Caco-2 (cell line): ENCODE data around the gene NECAP2. TPM values are rescaled to one million over a fixed set of nuclear protein-coding genes. Genes with fewer than 3 reads are reported as not detected.

Source experiments
- BruUV-seq: library from RNA; stranded (reverse); fragments of 400-500 nt; replicated peaks from 2 replicates; lab custom pipeline; 2021; lab: Mats Ljungman, UMichigan
- CTCF ChIA-PET: fragments of 300-600 bp; sonication (Branson Sonifier 250); formaldehyde crosslinking; loops from one replicate; lab custom pipeline; 2022; ENCODE audit warnings: antibody characterized with exemption; lab: Charles Lee
- POLR2A ChIA-PET: fragments of 300-600 bp; sonication (Branson Sonifier 250); formaldehyde crosslinking; loops from one replicate; lab custom pipeline; 2022; ENCODE audit warnings: antibody characterized with exemption; lab: Charles Lee
- DNase-seq, 2 experiments: peaks; one replicate each; pipeline versions ENCODE4 v3.0.0 to v3.0.0-alpha.2; 2020 to 2022
- H3K27me3 ChIP-seq: replicated peaks from 2 replicates; pipeline ENCODE4 v1.6.0; 2011; ENCODE audit warnings: low read length; ENCODE audit not compliant: control insufficient read depth, insufficient read depth
- H3K36me3 ChIP-seq: 2 replicates; pipeline ENCODE4 v1.5.1; 2011; ENCODE audit warnings: low read length; ENCODE audit not compliant: control insufficient read depth, insufficient read depth
- H3K4me1 ChIP-seq: fragments of 250-450 bp; sonication (Bioruptor Pico); 2 replicates; pipeline ENCODE4 v1.5.1; 2020; ENCODE audit warnings: mild to moderate bottlenecking
- H3K4me3 ChIP-seq: 2 replicates; pipeline ENCODE4 v1.5.1; 2011; ENCODE audit warnings: low read depth, mild to moderate bottlenecking, control low read depth, low read length
- H3K9me3 ChIP-seq: fragments of 250-450 bp; sonication (Bioruptor Pico); 2 replicates; pipeline ENCODE4 v1.5.1; 2020; ENCODE audit warnings: mild to moderate bottlenecking, moderate library complexity
- H3K27ac Mint-ChIP-seq: one replicate; pipeline ENCODE4 v1.8.0; 2022; ENCODE audit warnings: mixed read lengths; ENCODE audit not compliant: unreplicated experiment
- H3K27me3 Mint-ChIP-seq: one replicate; pipeline ENCODE4 v1.8.0; 2022; ENCODE audit warnings: mixed read lengths; ENCODE audit not compliant: insufficient read depth, unreplicated experiment
- H3K36me3 Mint-ChIP-seq: one replicate; pipeline ENCODE4 v1.8.0; 2022; ENCODE audit warnings: mild to moderate bottlenecking, mixed read lengths; ENCODE audit not compliant: insufficient read depth, unreplicated experiment
- H3K4me1 Mint-ChIP-seq: one replicate; pipeline ENCODE4 v1.8.0; 2022; ENCODE audit warnings: low read depth, mixed read lengths; ENCODE audit not compliant: unreplicated experiment
- H3K4me3 Mint-ChIP-seq: one replicate; pipeline ENCODE4 v1.8.0; 2022; ENCODE audit warnings: mild to moderate bottlenecking, moderate library complexity, mixed read lengths; ENCODE audit not compliant: unreplicated experiment
- H3K9me3 Mint-ChIP-seq: one replicate; pipeline ENCODE4 v1.8.0; 2022; ENCODE audit warnings: mixed read lengths; ENCODE audit not compliant: unreplicated experiment
- intact Hi-C: fragments of 100-400 bp; cut with micrococcal nuclease; formaldehyde crosslinking; loops from one replicate; pipeline ENCODE4 v1.10.0; 2022; ENCODE audit not compliant: unreplicated experiment
- total RNA-seq: library from RNA; stranded (reverse); gene quantifications from 2 replicates; pipeline ENCODE4 v1.2.3, GENCODE V29; 2022
- TF ChIP-seq, protein P1 (sequence below), 2 experiments: fragments of 200-600 bp in 1 of 2; IDR thresholded peaks; 1 replicate in 1 of 2; 2 replicates in 1 of 2; pipeline versions ENCODE4 v1.5.1 to v1.8.0; 2011 to 2022; ENCODE audit warnings: antibody characterized with exemption in 1 of 2, control low read depth in 1 of 2, inconsistent platforms in 1 of 2, low read depth in 1 of 2, low read length in 1 of 2, mild to moderate bottlenecking in 1 of 2, moderate library complexity in 1 of 2; ENCODE audit not compliant: insufficient read depth in 1 of 2, severe bottlenecking in 1 of 2, unreplicated experiment in 1 of 2

Gene NECAP2
- total RNA-seq, 1 experiment from 2014 or later = 29.4 TPM

GRCh38 chr1:16438516-16438915, 2.0 kb upstream of the NECAP2 start:
- Mint-ChIP-seq H3K9me3 (no peaks in the 10 kb centered on the region), H3K4me1 (no peaks in the 10 kb centered on the region), H3K4me3 (no peak overlapping the region), H3K27me3 (no peaks in the 10 kb centered on the region), H3K36me3 (peaks cover 5% of the 10 kb centered on the region), H3K27ac (no peak overlapping the region)
- Histone ChIP-seq H3K4me1 (no peaks in the 10 kb centered on the region), H3K4me3 (no peak overlapping the region), H3K9me3 (no peaks in the 10 kb centered on the region), H3K27me3 (no peaks in the 10 kb centered on the region), H3K36me3 (no peaks in the 10 kb centered on the region)
- ChIA-PET POLR2A (no interaction called here), CTCF (interaction anchor here (2.3 kb wide), 1 partner anchor 36 kb away, joined by 5 read pairs; no protein-coding TSS in a partner anchor)
- DNase-seq = no peak
- TF ChIP-seq, protein P1, sequence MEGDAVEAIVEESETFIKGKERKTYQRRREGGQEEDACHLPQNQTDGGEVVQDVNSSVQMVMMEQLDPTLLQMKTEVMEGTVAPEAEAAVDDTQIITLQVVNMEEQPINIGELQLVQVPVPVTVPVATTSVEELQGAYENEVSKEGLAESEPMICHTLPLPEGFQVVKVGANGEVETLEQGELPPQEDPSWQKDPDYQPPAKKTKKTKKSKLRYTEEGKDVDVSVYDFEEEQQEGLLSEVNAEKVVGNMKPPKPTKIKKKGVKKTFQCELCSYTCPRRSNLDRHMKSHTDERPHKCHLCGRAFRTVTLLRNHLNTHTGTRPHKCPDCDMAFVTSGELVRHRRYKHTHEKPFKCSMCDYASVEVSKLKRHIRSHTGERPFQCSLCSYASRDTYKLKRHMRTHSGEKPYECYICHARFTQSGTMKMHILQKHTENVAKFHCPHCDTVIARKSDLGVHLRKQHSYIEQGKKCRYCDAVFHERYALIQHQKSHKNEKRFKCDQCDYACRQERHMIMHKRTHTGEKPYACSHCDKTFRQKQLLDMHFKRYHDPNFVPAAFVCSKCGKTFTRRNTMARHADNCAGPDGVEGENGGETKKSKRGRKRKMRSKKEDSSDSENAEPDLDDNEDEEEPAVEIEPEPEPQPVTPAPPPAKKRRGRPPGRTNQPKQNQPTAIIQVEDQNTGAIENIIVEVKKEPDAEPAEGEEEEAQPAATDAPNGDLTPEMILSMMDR (IDR thresholded peaks at IDR 0.05; ENCODE audit: insufficient read depth in 1 of 2, low read depth in 1 of 2, low read length in 1 of 2, severe bottlenecking in 1 of 2, unreplicated experiment in 1 of 2) = no peak
- no TSS peak for BruUV-seq
- intact Hi-C loops = no loop called here

- TF ChIP-seq, protein P1 (IDR thresholded peaks at IDR 0.05; ENCODE audit: insufficient read depth in 1 of 2, low read depth in 1 of 2, low read length in 1 of 2, severe bottlenecking in 1 of 2, unreplicated experiment in 1 of 2) = no peak
- no peak for DNase-seq
- ChIA-PET CTCF (interaction anchor here (2.3 kb wide), 1 partner anchor 37 kb away, joined by 5 read pairs; no protein-coding TSS in a partner anchor), POLR2A (no interaction called here)
- no peaks in the 10 kb centered on the region for H3K4me1 Mint-ChIP-seq
- H3K36me3 Mint-ChIP-seq = peaks cover 5% of the 10 kb centered on the region
- Histone ChIP-seq H3K4me1 (no peaks in the 10 kb centered on the region), H3K36me3 (no peaks in the 10 kb centered on the region), H3K4me3 (no peak overlapping the region), H3K9me3 (no peaks in the 10 kb centered on the region), H3K27me3 (no peaks in the 10 kb centered on the region)
- H3K27me3 Mint-ChIP-seq = no peaks in the 10 kb centered on the region
- no TSS peak for BruUV-seq
- H3K27ac Mint-ChIP-seq = no peak overlapping the region
- intact Hi-C loops = no loop called here
- no peaks in the 10 kb centered on the region for H3K9me3 Mint-ChIP-seq
- no peak overlapping the region for H3K4me3 Mint-ChIP-seq
These were observed 1.6 kb upstream of the NECAP2 start for GRCh38 chr1:16438924-16439323.

DNA sequence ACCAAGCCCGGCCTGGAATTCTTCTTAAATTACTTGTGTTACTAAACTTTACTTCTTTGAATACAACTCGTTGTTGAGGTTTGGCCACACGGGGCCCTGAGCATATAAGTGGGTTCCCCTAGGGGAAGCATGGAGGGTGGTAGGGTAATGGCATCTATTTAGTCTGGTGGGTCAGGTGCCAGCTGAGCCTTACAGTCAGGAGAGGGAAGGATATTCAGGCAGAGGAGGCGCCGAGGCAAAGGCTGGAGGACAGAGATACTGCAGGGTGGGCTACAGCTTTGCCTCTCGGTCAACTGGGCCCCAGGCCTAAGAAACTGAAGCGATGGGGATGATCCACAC, 424 bp upstream of the NECAP2 start:
- BruUV-seq = no TSS peak
- POLR2A ChIA-PET = interaction anchor here (0.6 kb wide), 1 partner anchor 38 kb away, joined by 3 read pairs; no protein-coding TSS in a partner anchor
- peak overlapping the region; percentile 96 for H3K27ac Mint-ChIP-seq

More for the DNA sequence above, 424 bp upstream of the NECAP2 start:
- Mint-ChIP-seq H3K36me3 (peaks cover 11% of the 10 kb centered on the region), H3K4me1 (no peaks in the 10 kb centered on the region), H3K9me3 (no peaks in the 10 kb centered on the region), H3K4me3 (peak overlapping the region; percentile 86), H3K27me3 (no peaks in the 10 kb centered on the region)
- TF ChIP-seq, protein P1 (IDR thresholded peaks at IDR 0.05; ENCODE audit: insufficient read depth in 1 of 2, low read depth in 1 of 2, low read length in 1 of 2, severe bottlenecking in 1 of 2, unreplicated experiment in 1 of 2) = no peak
- DNase-seq = no peak
- Histone ChIP-seq H3K27me3 (no peaks in the 10 kb centered on the region), H3K36me3 (no peaks in the 10 kb centered on the region), H3K4me1 (no peaks in the 10 kb centered on the region), H3K4me3 (peak overlapping the region; percentile 78), H3K9me3 (no peaks in the 10 kb centered on the region)
- CTCF ChIA-PET = interaction anchor here (0.8 to 2.3 kb wide), 4 partner anchors 9 to 181 kb away, joined by 3 to 5 read pairs (median 4); no protein-coding TSS in a partner anchor
- intact Hi-C loops = no loop called here
